Left lung (tissue), 10 donors: ENCODE measurements around the gene PTPA. TPM values are rescaled to one million over a fixed set of nuclear protein-coding genes. Genes with fewer than 3 reads are reported as not detected.

Experiments used
- ATAC-seq: fragments of 200-7000 bp; cut with Tn5 transposase; one replicate; pipeline ENCODE4 v1.9.1; 2020; ENCODE audit warnings: moderate library complexity
- DNase-seq, 4 donors: peaks; one replicate each; pipeline ENCODE4 v3.0.0-alpha.2; 2013 to 2020
- H3K27ac ChIP-seq, 2 donors: fragments of 200-600 bp; sonication (generic) in 1 of 2; one replicate each; pipeline versions ENCODE4 v1.5.0 to v1.8.0; 2020 to 2021
- H3K27me3 ChIP-seq, 2 donors: fragments of 200-600 bp; sonication (generic) in 1 of 2; one replicate each; pipeline versions ENCODE4 v1.5.0 to v1.8.0; 2020 to 2021
- H3K36me3 ChIP-seq, 2 donors: fragments of 200-600 bp; sonication (generic) in 1 of 2; one replicate each; pipeline versions ENCODE4 v1.5.0 to v1.8.0; 2020 to 2021
- H3K4me1 ChIP-seq, 2 donors: fragments of 200-600 bp; one replicate each; pipeline ENCODE4 v1.8.0; 2021
- H3K4me3 ChIP-seq, 2 donors: fragments of 200-600 bp; sonication (generic) in 1 of 2; one replicate each; pipeline versions ENCODE4 v1.5.0 to v1.8.0; 2020 to 2021; ENCODE audit warnings: mild to moderate bottlenecking in 1 of 2
- H3K9me3 ChIP-seq, 2 donors: fragments of 200-600 bp; sonication (generic) in 1 of 2; one replicate each; pipeline versions ENCODE4 v1.5.0 to v1.8.0; 2020 to 2021
- intact Hi-C, 2 donors: fragments of 100-400 bp; cut with DNase I; formaldehyde crosslinking; loops; one replicate each; pipeline versions ENCODE4 v1.11.2 to v1.14.2; 2022
- polyA plus RNA-seq, 6 donors: library from polyadenylated mRNA; unstranded; fragments of 120-200 nt; gene quantifications; one replicate each; pipeline ENCODE4 v1.2.1, GENCODE V29; 2013; ENCODE audit not compliant: insufficient read length in 6 of 6
- total RNA-seq, 2 donors: library from RNA; stranded (reverse); fragmentation: NEBNext Ultra II Directional; extraction: Animal tissue kit (Norgen Biotek cat#: 25700); gene quantifications; one replicate each; pipeline ENCODE4 v1.2.1, GENCODE V29; 2021
- TF ChIP-seq, protein P1 (sequence below), 2 donors: fragments of 200-600 bp; sonication (generic) in 1 of 2; IDR thresholded peaks; one replicate each; pipeline versions ENCODE4 v1.5.0 to v1.8.0; 2021; ENCODE audit warnings: antibody characterized with exemption in 2 of 2
- donor health status: DM: no; HTN: yes; CAD: no.
- donor health status: DM: no; HTN: no; CAD: no.

PTPA gene
- total and polyA plus RNA-seq, 8 donors = 120 to 148 (median 140) TPM

DNA sequence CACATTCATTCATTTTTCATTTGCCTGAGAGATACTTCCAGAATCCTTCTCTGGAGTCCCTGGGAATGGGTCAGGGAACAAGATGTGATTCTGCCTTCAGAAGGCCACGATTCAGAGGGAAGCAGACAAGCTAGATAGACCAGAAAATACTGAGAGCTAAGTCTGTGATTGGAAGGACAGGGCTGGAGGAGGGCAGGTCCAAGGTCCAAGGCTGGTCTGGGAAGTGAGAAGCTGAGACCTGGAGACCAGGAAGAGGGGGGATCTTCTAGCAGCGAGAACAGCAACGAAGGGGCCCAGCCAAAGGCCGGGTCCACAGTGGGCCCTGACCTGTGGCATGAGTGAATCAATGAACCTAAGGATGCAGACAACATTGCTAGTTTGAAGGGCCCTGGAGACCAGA is 70.9 kb downstream of the PTPA start:
- intact Hi-C loops = no loop called here

DNA sequence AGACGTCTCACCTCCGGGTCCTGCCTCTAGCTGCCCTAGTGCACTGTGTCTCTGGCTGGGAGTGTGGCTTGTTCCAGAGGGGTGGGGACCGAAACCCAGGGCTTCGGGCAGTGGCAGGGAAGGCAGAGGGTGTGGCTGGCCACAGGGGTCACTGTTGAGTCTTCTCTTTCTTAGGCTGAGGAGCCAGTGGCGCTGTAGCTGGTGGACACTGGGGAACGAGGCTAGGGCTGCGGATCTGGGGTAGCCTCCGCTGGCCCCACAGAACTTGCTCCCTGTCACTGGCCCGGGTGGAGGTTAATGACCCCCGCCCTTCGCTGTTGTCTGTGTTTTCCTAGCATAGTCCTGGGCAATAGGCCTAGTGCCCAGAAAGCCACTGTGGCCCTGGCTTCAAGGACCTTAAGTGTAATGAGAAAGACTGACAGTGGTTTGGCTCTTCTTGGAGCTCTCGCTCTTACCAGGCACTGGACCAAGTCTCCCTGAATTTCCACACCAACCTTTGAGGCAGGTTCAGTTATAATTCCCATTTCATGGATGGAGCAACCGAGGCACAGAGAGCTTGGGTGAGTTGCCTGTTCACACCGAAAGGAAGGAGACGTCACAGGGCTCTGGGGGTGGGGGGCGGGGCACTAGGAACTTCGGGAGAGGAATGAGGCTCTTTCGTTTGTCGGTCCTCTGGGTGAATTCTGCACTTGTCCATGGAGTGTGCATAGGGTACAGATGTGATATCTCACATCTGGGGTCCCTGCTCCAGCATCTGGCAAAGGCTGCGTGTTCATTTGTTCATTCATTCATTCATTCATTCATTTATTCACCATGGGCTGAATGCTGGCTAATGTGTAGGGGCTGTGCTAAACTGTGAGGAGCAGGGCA is 71.6 kb downstream of the PTPA start:
- no peaks in the 10 kb centered on the region for H3K9me3 ChIP-seq
- no peak overlapping the region for H3K4me3 ChIP-seq
- no peaks in the 10 kb centered on the region for H3K36me3 ChIP-seq
- intact Hi-C loops = no loop called here
- H3K27me3 ChIP-seq = no peaks in the 10 kb centered on the region
- ATAC-seq (no peak), DNase-seq (no peak)
- no peak overlapping the region for H3K27ac ChIP-seq
- TF ChIP-seq, protein P1, sequence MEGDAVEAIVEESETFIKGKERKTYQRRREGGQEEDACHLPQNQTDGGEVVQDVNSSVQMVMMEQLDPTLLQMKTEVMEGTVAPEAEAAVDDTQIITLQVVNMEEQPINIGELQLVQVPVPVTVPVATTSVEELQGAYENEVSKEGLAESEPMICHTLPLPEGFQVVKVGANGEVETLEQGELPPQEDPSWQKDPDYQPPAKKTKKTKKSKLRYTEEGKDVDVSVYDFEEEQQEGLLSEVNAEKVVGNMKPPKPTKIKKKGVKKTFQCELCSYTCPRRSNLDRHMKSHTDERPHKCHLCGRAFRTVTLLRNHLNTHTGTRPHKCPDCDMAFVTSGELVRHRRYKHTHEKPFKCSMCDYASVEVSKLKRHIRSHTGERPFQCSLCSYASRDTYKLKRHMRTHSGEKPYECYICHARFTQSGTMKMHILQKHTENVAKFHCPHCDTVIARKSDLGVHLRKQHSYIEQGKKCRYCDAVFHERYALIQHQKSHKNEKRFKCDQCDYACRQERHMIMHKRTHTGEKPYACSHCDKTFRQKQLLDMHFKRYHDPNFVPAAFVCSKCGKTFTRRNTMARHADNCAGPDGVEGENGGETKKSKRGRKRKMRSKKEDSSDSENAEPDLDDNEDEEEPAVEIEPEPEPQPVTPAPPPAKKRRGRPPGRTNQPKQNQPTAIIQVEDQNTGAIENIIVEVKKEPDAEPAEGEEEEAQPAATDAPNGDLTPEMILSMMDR (IDR thresholded peaks at IDR 0.05) = peak; percentile 13 to 40
- H3K4me1 ChIP-seq = peaks cover 0 to 8% of the 10 kb centered on the region in 2 donors

More for the DNA sequence above, 70.9 kb downstream of the PTPA start:
- TF ChIP-seq, protein P1 (IDR thresholded peaks at IDR 0.05) = no peak
- Histone ChIP-seq H3K27ac (no peak overlapping the region), H3K27me3 (peaks cover 0 to under 1% of the 10 kb centered on the region in 2 donors), H3K9me3 (no peaks in the 10 kb centered on the region), H3K4me1 (peaks cover 0 to 8% of the 10 kb centered on the region in 2 donors), H3K4me3 (no peak overlapping the region), H3K36me3 (no peaks in the 10 kb centered on the region)
- ATAC-seq = no peak
- DNase-seq = no peak

DNA sequence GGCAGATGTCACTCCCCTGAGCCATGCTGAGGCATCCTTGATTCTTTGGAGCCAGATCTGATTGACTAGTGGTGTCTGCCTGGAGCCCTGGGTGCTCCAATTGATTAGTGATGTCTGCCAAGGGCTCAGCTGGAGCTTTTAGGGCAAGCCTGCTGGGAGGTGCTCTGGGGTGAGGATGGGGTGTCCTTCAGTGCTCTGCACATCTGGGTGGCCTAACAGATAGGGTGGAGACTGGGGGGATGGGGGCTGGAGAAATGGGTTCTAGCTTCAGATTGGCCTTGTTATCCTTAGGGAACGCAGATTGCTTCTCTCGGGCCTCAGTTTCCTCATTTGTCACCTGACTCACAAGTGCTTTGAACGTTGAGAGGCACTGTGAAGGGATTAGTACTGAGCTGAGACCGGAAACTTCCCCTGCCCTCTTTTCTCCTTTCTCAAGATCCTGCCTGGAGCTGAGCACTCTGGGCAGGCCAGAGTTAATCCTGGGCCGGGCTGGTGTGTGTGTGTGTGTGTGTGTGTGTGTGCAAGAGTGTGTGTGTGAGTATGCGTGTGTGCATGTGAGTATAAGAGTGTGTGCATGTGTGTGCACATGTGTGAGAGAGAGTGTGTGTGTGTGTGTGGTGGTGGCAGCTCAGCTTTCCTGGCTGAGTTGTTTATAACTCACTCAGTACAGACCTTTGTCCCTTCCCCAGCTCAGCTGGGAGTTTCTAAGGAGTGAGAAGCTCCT is 72.4 kb downstream of the PTPA start:
- Histone ChIP-seq H3K27ac (no peak overlapping the region), H3K4me3 (no peak overlapping the region), H3K4me1 (peaks cover 0 to 3% of the 10 kb centered on the region in 2 donors), H3K36me3 (no peaks in the 10 kb centered on the region), H3K9me3 (no peaks in the 10 kb centered on the region), H3K27me3 (no peaks in the 10 kb centered on the region)
- DNase-seq = no peak
- TF ChIP-seq, protein P1 (IDR thresholded peaks at IDR 0.05) = no peak
- no peak for ATAC-seq
- intact Hi-C loops = no loop called here

DNA sequence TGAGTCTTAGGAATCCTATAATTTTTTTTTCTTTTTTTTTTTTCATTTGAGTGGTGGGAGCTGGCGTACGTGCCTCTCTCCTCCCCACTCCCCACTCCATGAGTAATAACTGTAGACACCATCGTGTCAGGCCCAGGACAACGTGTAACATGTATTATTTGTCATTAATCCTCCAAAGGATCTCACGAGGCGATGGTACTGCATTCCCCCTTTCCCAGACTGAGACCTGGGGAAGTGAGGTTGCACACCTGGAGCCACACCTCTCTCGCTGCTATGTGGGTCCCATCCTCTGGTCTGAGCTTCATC is 73.0 kb downstream of the PTPA start:
- Histone ChIP-seq H3K27me3 (no peaks in the 10 kb centered on the region), H3K4me1 (no peaks in the 10 kb centered on the region), H3K36me3 (no peaks in the 10 kb centered on the region), H3K27ac (no peak overlapping the region), H3K9me3 (no peaks in the 10 kb centered on the region), H3K4me3 (no peak overlapping the region)
- ATAC-seq (no peak), DNase-seq (no peak)
- TF ChIP-seq, protein P1 (IDR thresholded peaks at IDR 0.05) = no peak
- intact Hi-C loops = no loop called here

DNA sequence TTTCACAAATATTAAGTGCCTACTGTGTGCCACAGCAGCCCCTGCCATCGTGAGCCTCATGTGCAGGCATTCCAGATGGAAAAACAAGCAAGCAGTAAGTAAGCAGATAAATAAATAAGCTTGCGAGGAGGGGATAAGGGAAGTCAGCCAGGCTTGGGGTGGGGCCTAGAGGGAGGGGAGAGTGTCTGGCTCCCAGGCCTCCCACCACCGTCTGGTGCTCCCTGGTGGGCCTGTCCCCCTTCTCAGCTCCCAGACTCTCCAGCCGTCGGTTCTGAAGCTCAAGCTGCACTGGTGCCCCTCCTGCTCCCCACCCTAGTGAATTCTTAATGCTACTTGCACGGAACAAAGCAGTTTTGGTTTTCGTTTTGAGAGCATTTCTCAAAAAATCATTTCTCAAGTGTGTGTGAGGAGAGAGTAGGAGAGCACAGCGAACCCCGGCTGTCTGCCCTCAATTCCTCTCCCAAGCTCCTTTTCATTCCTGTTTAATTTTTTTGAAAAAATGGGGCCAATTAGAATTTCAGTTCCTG is 73.4 kb downstream of the PTPA start:
- intact Hi-C loops = no loop called here
- H3K4me3 ChIP-seq = no peak overlapping the region
- no peaks in the 10 kb centered on the region for H3K9me3 ChIP-seq
- ATAC-seq = no peak
- no peaks in the 10 kb centered on the region for H3K4me1 ChIP-seq
- DNase-seq = no peak
- H3K27me3 ChIP-seq = no peaks in the 10 kb centered on the region
- TF ChIP-seq, protein P1 (IDR thresholded peaks at IDR 0.05) = no peak
- no peak overlapping the region for H3K27ac ChIP-seq
- no peaks in the 10 kb centered on the region for H3K36me3 ChIP-seq
